Osteocyte (in vitro differentiated cells): ENCODE data around the gene GSTP1. TPM values are rescaled to one million over a fixed set of nuclear protein-coding genes. Genes with fewer than 3 reads are reported as not detected.

Experiments
- DNase-seq: peaks from one replicate; pipeline ENCODE4 v3.0.0; 2021; ENCODE audit warnings: mixed read lengths; ENCODE audit not compliant: unreplicated experiment; ENCODE audit errors: extremely low spot score
- H3K27ac Mint-ChIP-seq: one replicate; pipeline ENCODE4 v1.8.0; 2021; ENCODE audit warnings: mild to moderate bottlenecking, mixed read lengths; ENCODE audit not compliant: unreplicated experiment
- H3K27me3 Mint-ChIP-seq: one replicate; pipeline ENCODE4 v1.8.0; 2021; ENCODE audit warnings: mixed read lengths; ENCODE audit not compliant: unreplicated experiment
- H3K36me3 Mint-ChIP-seq: one replicate; pipeline ENCODE4 v1.8.0; 2021; ENCODE audit warnings: mixed read lengths; ENCODE audit not compliant: unreplicated experiment
- H3K4me1 Mint-ChIP-seq: one replicate; pipeline ENCODE4 v1.8.0; 2021; ENCODE audit warnings: mixed read lengths; ENCODE audit not compliant: unreplicated experiment
- H3K4me3 Mint-ChIP-seq: one replicate; pipeline ENCODE4 v1.8.0; 2021; ENCODE audit warnings: mild to moderate bottlenecking, moderate library complexity, mixed read lengths; ENCODE audit not compliant: unreplicated experiment
- H3K9me3 Mint-ChIP-seq: one replicate; pipeline ENCODE4 v1.8.0; 2021; ENCODE audit warnings: mixed read lengths; ENCODE audit not compliant: unreplicated experiment
- total RNA-seq: library from RNA; stranded (reverse); gene quantifications from 2 replicates; pipeline ENCODE4 v1.2.1, GENCODE V29; 2021
- TF ChIP-seq, protein P1 (sequence below): fragments of 200-600 bp; sonication (generic); IDR thresholded peaks from 2 replicates; pipeline ENCODE4 v1.5.0; 2021; ENCODE audit warnings: antibody characterized with exemption, mild to moderate bottlenecking, moderate library complexity

Gene GSTP1
- total RNA-seq, 1 donor from 2014 or later = 544 TPM

GRCh38 chr11:67632175-67632981 is 48.8 kb downstream of the GSTP1 start:
- H3K4me1 Mint-ChIP-seq = peaks cover 6% of the 10 kb centered on the region
- peak; percentile 83 for DNase-seq
- H3K9me3 Mint-ChIP-seq = no peaks in the 10 kb centered on the region
- peaks cover 2% of the 10 kb centered on the region for H3K27me3 Mint-ChIP-seq
- H3K36me3 Mint-ChIP-seq = no peaks in the 10 kb centered on the region
- no peak overlapping the region for H3K27ac Mint-ChIP-seq
- H3K4me3 Mint-ChIP-seq = no peak overlapping the region
- TF ChIP-seq, protein P1, sequence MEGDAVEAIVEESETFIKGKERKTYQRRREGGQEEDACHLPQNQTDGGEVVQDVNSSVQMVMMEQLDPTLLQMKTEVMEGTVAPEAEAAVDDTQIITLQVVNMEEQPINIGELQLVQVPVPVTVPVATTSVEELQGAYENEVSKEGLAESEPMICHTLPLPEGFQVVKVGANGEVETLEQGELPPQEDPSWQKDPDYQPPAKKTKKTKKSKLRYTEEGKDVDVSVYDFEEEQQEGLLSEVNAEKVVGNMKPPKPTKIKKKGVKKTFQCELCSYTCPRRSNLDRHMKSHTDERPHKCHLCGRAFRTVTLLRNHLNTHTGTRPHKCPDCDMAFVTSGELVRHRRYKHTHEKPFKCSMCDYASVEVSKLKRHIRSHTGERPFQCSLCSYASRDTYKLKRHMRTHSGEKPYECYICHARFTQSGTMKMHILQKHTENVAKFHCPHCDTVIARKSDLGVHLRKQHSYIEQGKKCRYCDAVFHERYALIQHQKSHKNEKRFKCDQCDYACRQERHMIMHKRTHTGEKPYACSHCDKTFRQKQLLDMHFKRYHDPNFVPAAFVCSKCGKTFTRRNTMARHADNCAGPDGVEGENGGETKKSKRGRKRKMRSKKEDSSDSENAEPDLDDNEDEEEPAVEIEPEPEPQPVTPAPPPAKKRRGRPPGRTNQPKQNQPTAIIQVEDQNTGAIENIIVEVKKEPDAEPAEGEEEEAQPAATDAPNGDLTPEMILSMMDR = no peak

DNA sequence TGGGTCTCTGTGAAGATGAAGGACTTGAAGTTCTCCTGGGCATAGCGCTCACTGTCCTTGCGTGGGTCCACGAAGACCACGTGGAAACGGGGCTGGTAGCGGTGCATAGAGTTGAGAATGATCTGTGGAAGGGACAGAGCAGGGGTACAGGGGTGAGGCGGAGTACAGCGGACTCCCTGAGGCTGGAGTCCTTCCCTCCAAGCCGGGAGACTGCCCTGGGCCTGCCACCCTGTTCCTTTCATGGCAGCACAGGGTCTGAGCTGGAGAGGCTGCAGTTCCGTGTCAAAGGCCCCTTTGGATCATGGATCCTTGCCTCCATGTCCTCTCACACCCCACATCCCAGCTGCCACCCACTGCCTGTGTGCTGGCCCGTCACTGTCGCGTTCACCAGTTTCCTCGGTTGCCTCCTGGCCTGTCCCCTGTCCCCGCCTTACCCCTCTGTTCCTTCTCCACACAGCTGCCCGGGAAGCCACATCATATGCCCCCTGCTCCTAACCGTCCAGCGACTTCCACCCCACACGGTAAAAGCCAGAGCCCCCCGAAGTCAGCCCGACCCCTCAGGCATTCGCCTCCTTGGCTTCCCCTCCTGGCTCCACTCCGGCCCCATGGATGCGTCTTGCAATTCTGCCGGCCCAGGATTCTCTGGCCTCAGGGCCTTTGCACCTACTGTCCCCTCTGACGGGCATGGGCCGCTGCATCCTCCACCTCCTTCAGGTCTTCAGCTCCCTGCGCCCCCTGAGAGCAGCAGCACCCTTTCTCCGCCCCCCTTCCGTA is 49.6 kb downstream of the GSTP1 start:
- H3K4me1 Mint-ChIP-seq = peaks cover 6% of the 10 kb centered on the region
- H3K27ac Mint-ChIP-seq = no peak overlapping the region
- H3K36me3 Mint-ChIP-seq = no peaks in the 10 kb centered on the region
- peaks cover 2% of the 10 kb centered on the region for H3K27me3 Mint-ChIP-seq
- no peak for DNase-seq
- TF ChIP-seq, protein P1 = no peak
- no peaks in the 10 kb centered on the region for H3K9me3 Mint-ChIP-seq
- no peak overlapping the region for H3K4me3 Mint-ChIP-seq

DNA sequence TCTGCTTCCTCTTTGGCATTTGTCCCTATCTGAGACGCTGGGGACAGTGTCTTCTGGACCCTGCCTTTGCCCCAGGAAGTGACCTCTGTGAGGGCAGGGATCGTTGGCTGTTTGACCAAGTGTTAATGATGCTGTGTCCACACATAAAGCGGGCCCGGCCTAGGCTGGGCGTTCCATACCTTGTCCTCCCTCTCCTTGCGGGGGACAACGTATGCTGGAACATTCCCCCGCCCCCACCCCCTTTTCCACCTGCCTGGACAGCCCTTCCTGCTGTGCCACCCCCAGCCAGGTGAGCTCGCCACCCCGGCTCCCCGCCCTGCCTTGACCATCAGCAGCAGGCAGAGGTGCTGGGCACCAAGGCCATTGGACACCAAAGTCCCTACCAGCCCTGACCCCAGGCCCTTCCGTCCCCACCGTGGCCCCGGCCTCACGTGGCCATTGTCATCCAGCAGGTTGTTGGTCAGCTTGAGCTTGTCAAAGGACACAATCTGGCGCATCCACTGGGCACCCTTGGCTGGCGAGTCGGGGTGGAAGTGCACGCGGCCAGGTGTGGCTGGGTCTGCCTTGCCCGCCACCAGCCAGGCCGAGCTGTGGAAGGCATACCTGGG is 50.2 kb downstream of the GSTP1 start:
- no peaks in the 10 kb centered on the region for H3K36me3 Mint-ChIP-seq
- peaks cover 2% of the 10 kb centered on the region for H3K27me3 Mint-ChIP-seq

GRCh38 chr11:67634366-67635230 is 51.0 kb downstream of the GSTP1 start:
- DNase-seq = no peak
- Mint-ChIP-seq H3K9me3 (no peaks in the 10 kb centered on the region), H3K36me3 (no peaks in the 10 kb centered on the region), H3K4me1 (peaks cover 6% of the 10 kb centered on the region), H3K27ac (no peak overlapping the region), H3K4me3 (no peak overlapping the region), H3K27me3 (peaks cover 2% of the 10 kb centered on the region)
- TF ChIP-seq, protein P1 = no peak

More for the DNA sequence above, 50.2 kb downstream of the GSTP1 start:
- TF ChIP-seq, protein P1 = no peak
- no peak for DNase-seq
- Mint-ChIP-seq H3K27ac (no peak overlapping the region), H3K9me3 (no peaks in the 10 kb centered on the region), H3K4me3 (no peak overlapping the region), H3K4me1 (peaks cover 6% of the 10 kb centered on the region)
